ENCODE data around the gene DCX. TPM values are rescaled to one million over a fixed set of nuclear protein-coding genes. Genes with fewer than 3 reads are reported as not detected.

Gene DCX
- total and polyA plus RNA-seq, 8 donors = 0.13 to 0.33 (median 0.15) TPM; not detected in 2

DNA sequence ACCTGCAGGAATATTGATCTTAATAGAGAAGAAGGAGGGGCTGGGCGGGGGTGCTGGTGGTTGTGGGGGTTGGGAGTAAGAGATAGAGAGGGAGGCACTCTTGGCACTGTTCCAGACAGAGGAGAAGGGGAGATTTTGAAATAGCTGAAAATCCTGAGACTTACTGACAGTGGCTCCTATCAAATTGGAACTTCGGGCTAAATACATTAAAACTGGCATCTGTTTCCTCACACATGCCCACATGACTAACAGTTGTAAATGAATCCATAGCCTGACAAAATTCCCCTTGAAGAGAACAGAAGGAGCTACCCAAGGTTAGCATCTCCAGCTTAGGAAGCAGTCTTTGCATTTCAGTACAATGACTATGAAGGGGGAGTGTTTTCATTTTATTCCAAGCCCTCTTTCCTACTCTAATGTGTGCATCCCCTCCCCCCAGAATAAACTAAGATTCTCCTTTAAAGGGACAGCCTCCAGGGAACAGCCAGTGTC is 1.4 kb downstream of the DCX start:
- TF ChIP-seq, protein P1, sequence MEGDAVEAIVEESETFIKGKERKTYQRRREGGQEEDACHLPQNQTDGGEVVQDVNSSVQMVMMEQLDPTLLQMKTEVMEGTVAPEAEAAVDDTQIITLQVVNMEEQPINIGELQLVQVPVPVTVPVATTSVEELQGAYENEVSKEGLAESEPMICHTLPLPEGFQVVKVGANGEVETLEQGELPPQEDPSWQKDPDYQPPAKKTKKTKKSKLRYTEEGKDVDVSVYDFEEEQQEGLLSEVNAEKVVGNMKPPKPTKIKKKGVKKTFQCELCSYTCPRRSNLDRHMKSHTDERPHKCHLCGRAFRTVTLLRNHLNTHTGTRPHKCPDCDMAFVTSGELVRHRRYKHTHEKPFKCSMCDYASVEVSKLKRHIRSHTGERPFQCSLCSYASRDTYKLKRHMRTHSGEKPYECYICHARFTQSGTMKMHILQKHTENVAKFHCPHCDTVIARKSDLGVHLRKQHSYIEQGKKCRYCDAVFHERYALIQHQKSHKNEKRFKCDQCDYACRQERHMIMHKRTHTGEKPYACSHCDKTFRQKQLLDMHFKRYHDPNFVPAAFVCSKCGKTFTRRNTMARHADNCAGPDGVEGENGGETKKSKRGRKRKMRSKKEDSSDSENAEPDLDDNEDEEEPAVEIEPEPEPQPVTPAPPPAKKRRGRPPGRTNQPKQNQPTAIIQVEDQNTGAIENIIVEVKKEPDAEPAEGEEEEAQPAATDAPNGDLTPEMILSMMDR (IDR thresholded peaks at IDR 0.05) = no peak
- H3K27ac ChIP-seq = no peak overlapping the region
- peaks cover 0 to 32% of the 10 kb centered on the region in 2 donors for H3K27me3 ChIP-seq
- DNase-seq = no peak
- no peak for ATAC-seq
- H3K36me3 ChIP-seq = no peaks in the 10 kb centered on the region
- no peaks in the 10 kb centered on the region for H3K9me3 ChIP-seq
- H3K4me3 ChIP-seq = no peak overlapping the region
- H3K4me1 ChIP-seq = no peaks in the 10 kb centered on the region
- intact Hi-C loops (cut with DNase I) = no loop called here

DNA sequence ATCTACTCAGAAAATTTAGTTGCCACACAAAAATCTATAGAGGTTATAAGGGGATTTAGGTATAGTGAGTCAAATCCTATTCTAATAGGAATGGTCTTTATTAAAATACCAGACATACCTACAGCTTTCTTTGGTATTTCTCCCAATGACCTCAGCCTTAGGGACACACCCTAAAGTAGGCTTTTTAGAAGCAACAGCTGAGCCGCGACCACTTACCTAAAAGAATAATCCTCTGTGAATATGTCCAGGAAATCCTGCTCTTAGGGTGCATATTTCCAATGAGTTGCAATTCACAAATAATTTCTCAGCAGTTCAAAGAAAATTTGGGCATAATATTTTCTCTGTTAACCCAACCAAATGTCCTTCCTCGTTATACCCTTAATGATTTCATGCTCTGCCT is 2.7 kb downstream of the DCX start:
- Histone ChIP-seq H3K9me3 (no peaks in the 10 kb centered on the region), H3K4me3 (no peak overlapping the region), H3K4me1 (no peaks in the 10 kb centered on the region), H3K36me3 (no peaks in the 10 kb centered on the region), H3K27me3 (peaks cover 0 to 32% of the 10 kb centered on the region in 2 donors), H3K27ac (no peak overlapping the region)
- intact Hi-C loops (cut with DNase I) = no loop called here
- ATAC-seq = no peak
- DNase-seq = no peak
- TF ChIP-seq, protein P1 (IDR thresholded peaks at IDR 0.05) = no peak

DNA sequence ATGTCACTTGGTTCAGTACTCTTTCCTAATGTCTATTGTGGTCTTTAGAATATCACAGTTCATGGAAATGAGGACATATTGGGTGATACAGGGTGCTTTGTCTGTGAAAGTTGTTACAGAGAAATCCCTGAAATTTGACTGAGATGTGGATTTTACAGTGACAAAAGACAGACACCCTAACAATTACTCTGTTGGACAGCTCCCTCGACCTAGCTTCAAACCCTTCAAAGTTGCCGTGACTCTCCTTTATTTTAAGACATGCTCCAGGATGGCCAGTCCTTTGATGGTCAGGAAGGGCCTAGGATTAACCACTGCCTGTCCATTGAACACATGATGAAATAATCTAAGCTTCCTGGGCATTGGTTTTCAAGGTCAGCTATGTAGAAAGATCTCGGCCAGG is 4.0 kb downstream of the DCX start:
- DNase-seq = no peak
- intact Hi-C loops (cut with DNase I) = no loop called here
- Histone ChIP-seq H3K4me3 (no peak overlapping the region), H3K36me3 (no peaks in the 10 kb centered on the region), H3K9me3 (no peaks in the 10 kb centered on the region), H3K27me3 (peaks cover 0 to 26% of the 10 kb centered on the region in 2 donors), H3K27ac (no peak overlapping the region), H3K4me1 (no peaks in the 10 kb centered on the region)
- no peak for ATAC-seq
- TF ChIP-seq, protein P1 (IDR thresholded peaks at IDR 0.05) = no peak

DNA sequence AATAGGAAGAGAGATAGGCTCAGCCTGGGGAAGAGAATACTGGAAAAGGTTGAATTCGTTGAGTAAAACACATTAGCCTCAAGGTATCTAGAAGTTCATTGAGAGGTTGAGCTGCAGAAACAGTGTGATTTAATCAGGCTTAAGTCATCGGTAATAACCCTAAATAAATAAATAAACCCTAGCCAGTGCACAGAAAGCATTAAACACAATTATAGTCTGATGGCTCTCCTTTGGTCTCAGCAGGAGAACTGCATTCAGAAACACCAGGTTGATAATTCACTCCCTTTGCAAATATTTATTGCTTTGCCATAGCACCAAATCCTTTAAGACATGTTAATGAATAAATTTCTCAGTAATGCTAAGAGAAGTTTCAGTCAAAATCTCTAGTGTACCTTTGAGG is 9.6 kb downstream of the DCX start:
- H3K27ac ChIP-seq = no peak overlapping the region
- H3K9me3 ChIP-seq = no peaks in the 10 kb centered on the region
- H3K4me1 ChIP-seq = no peaks in the 10 kb centered on the region
- no peaks in the 10 kb centered on the region for H3K36me3 ChIP-seq
- TF ChIP-seq, protein P1 (IDR thresholded peaks at IDR 0.05) = no peak
- no peaks in the 10 kb centered on the region for H3K27me3 ChIP-seq
- no peak overlapping the region for H3K4me3 ChIP-seq
- DNase-seq = no peak
- intact Hi-C loops (cut with DNase I) = no loop called here
- no peak for ATAC-seq

DNA sequence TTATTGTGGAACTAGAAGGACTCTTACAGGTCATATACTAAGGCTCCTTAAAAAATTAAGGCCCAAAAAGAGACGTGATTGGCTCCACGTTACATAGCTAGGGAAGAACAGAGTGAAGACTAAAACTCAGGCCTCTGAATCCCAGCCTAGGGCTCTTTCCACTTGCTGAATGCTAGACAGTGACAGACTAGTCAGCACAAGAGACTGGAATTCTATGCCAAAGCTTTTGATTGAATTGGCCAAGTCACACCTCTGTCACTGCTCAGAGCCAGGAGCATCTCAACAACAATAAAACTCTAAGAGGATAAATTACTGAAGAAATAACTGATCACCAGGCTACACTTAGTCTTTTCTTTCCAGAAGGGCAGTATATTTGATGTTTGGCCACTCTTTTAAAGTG is 16.8 kb downstream of the DCX start:
- ATAC-seq = no peak
- Histone ChIP-seq H3K27ac (no peak overlapping the region), H3K4me1 (no peaks in the 10 kb centered on the region), H3K36me3 (no peaks in the 10 kb centered on the region), H3K4me3 (no peak overlapping the region), H3K9me3 (no peaks in the 10 kb centered on the region), H3K27me3 (peaks cover 0 to 9% of the 10 kb centered on the region in 2 donors)
- DNase-seq = no peak
- TF ChIP-seq, protein P1 (IDR thresholded peaks at IDR 0.05) = no peak
- intact Hi-C loops (cut with DNase I) = no loop called here

Data from left lung (tissue), 10 donors.